Erythroblast (primary cell): ENCODE data around the gene JAZF1.

Source experiments
- GATA1 ChIP-seq: IDR thresholded peaks from 2 replicates; pipeline ENCODE4 v1.6.1; 2011; ENCODE audit warnings: low read depth, mild to moderate bottlenecking, control low read depth, low read length, moderate library complexity
- POLR2A ChIP-seq: IDR thresholded peaks from 2 replicates; pipeline ENCODE4 v1.6.1; 2011; ENCODE audit warnings: mild to moderate bottlenecking, low read length

- TF ChIP-seq POLR2A = no peak
- TF ChIP-seq GATA1 = no peak
Observed at GRCh38 chr7:28224172-28224571, 43.6 kb upstream of the JAZF1 start.
